Airway epithelial cell (primary cell): ENCODE results near the gene KAT7. TPM values are rescaled to one million over a fixed set of nuclear protein-coding genes. Genes with fewer than 3 reads are reported as not detected.

Source experiments
- total RNA-seq: library from RNA; depleted of rRNA; stranded (reverse); fragments of >200 nt; gene quantifications from 2 replicates; pipeline ENCODE4 v1.2.3, GENCODE V29; 2015

Gene KAT7
- 26.2 and 38.5 TPM in 2 replicates for total RNA-seq

GRCh38 chr17:49788478-49789242 lies at the start of gene KAT7:
Gene KAT7, plus strand, starts transcription at chr17:49788681. Its CDS starts 154 bp downstream, at chr17:49788835.

GRCh38 chr17:49763735-49764558 lies 24.5 kb upstream of the KAT7 start, which contains the start of gene FAM117A:
Gene FAM117A, minus strand, starts transcription at chr17:49764131. Its CDS starts 44 bp downstream, at chr17:49764087.

GRCh38 chr17:49848019-49848473 lies 59.6 kb downstream of the KAT7 start, which contains the start of gene TAC4:
Gene TAC4, minus strand, starts transcription at chr17:49848069. Its CDS starts 52 bp downstream, at chr17:49848017.

Other genes starting within 250 kb of the KAT7 start
- gene NXPH3, start 212.8 kb upstream of the KAT7 start, total RNA-seq = 0.21 and 0.23 TPM in 2 replicates
- gene SPOP, start 110.6 kb upstream of the KAT7 start, total RNA-seq = 21.9 and 24.9 TPM in 2 replicates
- gene SLC35B1, start 80.7 kb upstream of the KAT7 start, total RNA-seq = 50.1 and 52.7 TPM in 2 replicates
- gene FAM117A, start 24.6 kb upstream of the KAT7 start, total RNA-seq = 2.8 and 6.1 TPM in 2 replicates
- not detected in 2 replicates for gene TAC4, start 59.4 kb downstream of the KAT7 start, total RNA-seq
- 0.14 TPM in 1 of 2 replicates, not detected in the other for gene DLX4, start 180.5 kb downstream of the KAT7 start, total RNA-seq
- 0.46 and 0.99 TPM in 2 replicates for gene DLX3, start 206.5 kb downstream of the KAT7 start, total RNA-seq